Ramos (cell line): ENCODE measurements around the gene ASAP2.

Experiments
- in situ Hi-C: fragments of 300-500 bp; cut with MboI; formaldehyde crosslinking; loops from one replicate; pipeline ENCODE4 v1.14.3; 2022; ENCODE audit warnings: low sequenced_read_pairs; ENCODE audit not compliant: unreplicated experiment

The ASAP2 gene

DNA sequence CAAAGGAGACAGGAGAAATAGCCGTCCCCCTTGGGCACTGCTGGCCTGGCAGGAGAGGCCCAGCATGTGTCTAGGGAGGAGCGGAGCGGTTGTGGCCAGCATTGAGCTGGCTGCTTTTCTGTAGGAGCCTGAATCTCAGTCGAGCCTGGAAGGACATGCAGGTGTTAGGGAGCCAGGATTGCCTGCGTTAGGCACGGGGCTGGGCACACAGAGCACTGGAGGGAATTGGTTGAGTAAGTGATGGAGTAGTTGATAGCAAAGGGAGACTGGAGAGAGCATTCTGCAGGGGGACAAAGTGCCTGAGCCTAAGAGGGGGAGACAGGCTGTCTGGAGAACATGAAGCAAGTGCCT, 22.8 kb downstream of the ASAP2 start:
- in situ Hi-C loops: no loop called here

DNA sequence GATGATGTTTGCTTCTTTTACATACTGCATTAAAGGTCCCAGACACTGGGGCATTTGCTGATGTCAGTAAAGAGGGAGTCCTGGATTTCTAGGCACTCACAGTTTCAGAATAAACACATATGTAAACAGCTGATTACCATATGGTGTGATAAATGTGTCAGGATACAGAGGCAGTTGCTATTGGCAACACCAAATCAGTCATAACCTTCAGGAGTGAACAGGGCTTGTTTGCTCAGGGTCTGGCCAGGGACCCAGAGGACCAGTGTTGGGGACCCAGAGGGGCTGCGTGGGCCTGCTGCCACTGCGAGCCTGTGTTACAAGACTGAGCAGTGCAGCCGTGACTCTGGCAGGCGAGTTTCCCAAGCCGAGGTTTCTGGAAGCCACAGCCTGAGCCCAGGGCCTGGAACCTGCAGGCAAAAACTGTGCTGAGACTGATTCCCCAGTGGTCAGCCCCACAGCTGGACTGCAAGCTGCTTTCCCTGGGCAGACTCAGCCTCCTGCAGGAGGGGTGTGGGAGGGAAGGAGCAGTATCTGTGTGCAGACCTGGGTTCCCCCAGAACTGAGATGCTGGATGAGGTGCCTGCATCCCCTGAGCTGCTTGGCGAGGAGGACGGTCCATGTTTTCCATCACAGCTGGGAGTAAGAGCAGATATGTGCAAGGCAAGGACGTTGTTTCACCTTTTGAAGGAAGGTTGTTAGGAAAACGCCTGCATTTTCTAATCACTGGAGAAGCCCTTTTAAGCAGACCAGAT, 23.6 kb downstream of the ASAP2 start:
- in situ Hi-C loops: no loop called here

DNA sequence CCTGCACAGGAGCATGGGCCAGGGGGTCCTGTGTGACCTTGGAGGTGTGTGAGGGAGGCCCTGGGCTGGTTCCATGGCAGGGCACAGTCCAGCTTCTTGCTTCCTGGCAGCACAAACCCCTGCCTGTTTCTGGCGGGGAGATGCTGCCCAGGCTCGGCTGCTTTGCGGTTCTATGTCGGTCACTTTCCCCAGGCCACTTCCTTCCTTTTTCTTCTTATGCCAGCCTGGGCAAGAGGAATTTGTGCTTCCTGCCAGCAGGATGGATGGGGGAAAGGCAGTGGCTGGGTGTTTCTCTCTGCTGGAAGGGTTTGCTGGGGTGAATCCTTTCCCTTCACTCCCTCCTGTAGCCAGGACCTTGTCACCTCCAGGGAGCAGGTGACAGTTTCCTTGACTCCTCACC, 24.3 kb downstream of the ASAP2 start:
- in situ Hi-C loops: no loop called here

GRCh38 chr2:9231291-9232165, 24.9 kb downstream of the ASAP2 start:
- in situ Hi-C loops: no loop called here

DNA sequence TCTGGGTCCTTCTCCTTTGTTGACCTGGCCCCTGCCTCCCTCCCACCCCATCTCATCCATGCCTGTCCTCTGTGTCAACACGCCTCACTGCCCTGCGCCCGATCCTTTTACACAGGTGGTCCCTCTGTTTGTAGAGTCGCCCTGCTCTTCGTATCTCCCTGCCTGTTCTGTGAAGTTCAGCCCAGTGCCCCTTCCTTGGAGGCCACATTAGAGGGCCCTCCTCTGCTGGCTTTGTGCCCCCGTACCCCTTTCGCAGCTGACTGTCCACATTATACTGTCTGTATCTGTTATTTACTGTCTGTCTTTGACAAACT, 25.5 kb downstream of the ASAP2 start:
- in situ Hi-C loops: no loop called here

- in situ Hi-C loops: no loop called here
Measured at GRCh38 chr2:9232886-9233285, 26.3 kb downstream of the ASAP2 start.

DNA sequence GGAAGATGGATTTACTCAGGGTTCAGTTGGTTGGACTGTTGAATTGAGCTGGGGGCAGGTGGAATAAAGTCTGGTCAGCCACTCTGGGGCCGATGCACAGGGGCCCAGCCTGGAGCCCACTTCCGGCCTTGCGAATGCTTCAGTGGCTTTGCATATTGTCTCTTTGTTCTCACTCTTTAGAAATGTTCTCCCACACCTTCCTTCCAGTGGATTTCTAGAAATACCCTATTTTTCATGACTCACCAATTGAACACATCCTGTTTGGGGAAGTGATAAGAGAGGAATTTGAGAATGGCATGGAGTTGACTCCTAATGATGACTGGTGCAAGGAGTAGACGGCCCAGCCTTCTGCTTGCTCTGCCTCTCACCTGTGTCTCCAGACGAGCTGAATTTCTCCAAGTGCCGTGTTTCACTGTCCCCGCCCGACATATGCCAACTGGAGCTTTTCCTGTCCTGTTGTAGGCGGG, 28.1 kb downstream of the ASAP2 start:
- in situ Hi-C loops: no loop called here

DNA sequence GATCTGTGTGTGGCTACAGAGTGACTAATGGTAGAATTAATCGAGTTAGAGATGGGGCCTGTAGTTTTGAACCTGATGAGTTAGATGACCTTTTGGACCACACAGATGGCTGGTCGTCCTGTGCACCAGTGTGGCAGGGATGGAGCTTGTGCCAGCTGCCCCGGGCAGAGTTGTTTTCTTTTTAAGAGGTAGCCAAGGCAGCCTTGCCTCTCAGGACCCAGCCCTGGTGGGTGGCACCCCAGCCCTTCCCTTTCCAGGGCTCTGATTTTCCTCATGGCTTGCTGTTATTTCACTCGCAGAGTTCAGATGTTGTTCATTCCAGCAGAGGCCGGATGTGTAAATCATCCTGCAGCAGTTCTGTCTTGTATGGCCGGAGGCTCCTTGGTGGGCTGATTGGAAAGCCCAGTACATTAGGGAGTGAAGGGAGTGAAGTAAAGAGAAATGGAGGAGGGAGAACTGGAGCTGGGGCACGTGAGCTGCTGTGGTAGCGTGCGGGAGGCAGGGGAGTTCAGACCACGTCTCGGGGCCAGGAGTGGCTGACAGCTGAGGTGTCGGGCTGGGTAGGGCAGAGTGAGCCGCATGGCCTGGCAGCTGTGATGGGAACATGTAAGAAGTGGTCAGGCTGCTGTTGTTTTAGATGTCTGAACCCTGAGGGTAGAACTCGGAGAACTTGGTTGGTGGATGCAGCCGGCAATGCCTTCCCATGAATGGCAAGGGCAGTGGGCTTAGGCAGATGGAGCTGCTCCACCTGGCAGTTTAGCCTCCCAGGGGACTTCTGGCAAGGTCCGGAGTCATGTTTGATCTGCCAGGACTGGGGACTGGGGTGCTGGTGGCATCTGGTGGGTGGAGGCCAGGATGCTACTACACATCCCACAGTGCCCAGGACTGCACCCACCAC, 28.8 kb downstream of the ASAP2 start:
- in situ Hi-C loops: no loop called here

GRCh38 chr2:9236045-9236344, 29.4 kb downstream of the ASAP2 start:
- in situ Hi-C loops: no loop called here

- in situ Hi-C loops: no loop called here
Measured at GRCh38 chr2:9236867-9237266, 30.3 kb downstream of the ASAP2 start.

DNA sequence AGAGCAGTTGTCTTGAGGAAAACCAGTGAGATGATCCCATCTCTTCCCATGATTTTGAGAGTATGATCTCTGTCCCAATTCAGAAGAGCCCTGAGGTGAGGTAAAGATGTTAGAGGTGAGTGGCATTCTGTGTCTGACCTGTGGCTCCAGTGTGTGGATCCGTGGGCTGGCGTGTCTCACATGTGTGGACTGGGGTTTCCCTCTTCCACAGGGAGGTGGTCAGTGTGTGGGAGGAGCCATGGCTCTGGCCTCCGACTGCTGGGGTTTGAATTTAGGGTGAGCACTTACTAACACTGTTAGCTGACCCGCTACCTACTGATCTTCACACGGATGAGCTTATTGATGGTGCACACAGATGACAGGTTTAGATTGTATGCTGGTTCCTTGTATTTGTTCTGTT, 31.2 kb downstream of the ASAP2 start:
- in situ Hi-C loops: no loop called here

- in situ Hi-C loops: no loop called here
Measured at GRCh38 chr2:9238591-9239326, 32.1 kb downstream of the ASAP2 start.

- in situ Hi-C loops: no loop called here
Measured at GRCh38 chr2:9239616-9240015, 33.0 kb downstream of the ASAP2 start.

DNA sequence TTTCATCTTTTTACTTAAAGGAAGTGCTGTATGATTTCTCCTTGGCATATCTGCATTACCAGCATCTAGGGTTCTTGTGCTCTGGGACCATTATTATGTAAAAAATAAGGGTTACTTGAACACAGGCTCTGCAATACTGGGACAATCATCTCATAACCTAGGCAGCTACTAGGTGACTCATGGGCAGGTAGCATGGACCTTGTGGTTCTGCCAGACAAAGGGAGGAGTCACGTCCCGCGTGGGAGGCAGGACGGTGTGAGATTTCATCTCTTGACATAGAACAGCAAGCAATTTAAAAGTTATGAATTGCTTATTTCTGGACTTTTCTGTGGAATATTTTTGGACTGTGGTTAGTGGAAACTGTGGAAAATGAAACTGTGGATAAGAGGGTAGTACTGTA, 34.1 kb downstream of the ASAP2 start:
- in situ Hi-C loops: no loop called here

DNA sequence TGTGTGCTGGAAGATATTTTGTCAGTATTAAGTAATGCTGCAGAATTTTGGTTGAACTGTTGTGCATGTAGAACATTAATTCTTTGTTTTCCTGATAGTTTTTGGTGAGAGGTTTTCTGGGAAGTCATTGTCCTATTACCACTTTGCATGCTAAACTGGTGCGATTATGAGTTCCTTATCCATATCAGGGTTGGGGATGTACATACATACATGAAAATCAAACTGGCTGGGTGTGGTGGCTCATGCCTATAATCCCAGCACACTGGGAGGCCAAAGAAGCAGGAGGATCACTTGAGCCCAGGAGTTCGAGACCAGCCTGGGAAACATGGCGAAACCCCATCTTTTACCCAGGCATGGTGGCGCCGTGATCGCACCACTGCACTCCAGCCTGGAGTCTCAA, 34.6 kb downstream of the ASAP2 start:
- in situ Hi-C loops: no loop called here

GRCh38 chr2:9243357-9243756, 36.7 kb downstream of the ASAP2 start:
- in situ Hi-C loops: no loop called here

DNA sequence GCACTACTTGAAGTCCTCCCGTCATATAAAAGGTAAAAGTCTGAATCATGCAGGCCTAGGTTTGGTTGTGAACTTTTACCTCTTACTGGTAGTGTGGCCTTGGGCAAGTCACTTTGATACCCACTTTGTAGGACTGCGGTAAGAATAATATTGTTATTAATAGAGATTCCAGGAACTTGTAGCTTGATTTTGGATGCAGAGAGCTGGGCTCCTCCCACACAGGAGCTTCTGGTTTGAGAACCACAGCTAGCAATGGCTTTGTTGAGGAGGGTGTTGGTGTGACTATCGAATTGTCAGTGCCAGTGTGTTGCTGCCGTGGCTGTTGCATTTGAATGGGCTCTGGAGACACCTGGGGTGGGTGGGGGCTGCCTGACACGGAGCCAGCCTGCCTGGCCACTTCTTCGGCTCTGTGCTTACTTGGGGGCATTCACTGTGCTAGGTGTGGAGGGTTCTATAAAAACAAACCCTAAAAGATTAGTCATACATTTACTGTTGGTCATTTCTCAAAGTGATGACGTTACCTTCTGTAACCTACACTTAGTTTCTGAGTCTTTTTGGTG, 38.5 kb downstream of the ASAP2 start:
- in situ Hi-C loops: no loop called here

DNA sequence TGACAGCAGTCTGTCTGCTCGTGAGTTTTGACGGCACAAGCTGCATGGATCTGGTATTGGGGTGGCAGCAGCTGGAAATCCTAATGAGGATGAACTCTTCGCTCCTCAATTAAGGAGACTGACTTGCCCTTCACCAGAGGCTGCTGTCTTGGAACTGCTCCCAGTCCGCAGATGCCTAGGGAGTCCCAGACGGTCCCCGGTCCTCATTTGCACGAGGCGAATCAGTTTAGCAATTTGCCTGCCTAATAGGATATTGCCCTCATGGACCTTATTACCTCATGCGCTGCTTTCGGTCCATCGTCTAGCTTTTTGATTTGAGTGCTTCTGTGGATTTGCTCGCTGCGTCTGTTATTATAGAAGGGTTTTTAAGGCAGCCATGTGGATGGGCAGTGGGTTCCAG, 40.6 kb downstream of the ASAP2 start:
- in situ Hi-C loops: no loop called here

GRCh38 chr2:9247786-9248185, 41.2 kb downstream of the ASAP2 start:
- in situ Hi-C loops: no loop called here

DNA sequence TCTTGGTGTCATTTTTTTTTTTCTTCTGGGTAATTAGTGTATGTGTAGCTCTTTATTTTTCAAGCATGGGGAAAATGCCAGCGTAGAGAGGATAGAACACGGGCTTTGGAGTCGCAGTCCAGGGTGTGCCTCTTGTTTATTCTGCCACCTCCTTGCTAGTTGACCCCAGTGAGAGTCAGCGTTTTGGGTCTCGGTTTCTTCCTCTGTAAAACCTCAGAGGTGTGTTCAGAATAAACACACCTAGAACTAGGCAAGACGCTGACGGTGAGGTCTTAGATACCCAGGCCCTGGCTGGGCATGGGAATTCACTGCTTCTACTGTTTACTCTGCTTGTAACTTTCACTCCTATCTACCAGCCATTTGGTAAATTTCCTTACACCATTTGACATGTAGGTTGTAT, 41.8 kb downstream of the ASAP2 start:
- in situ Hi-C loops: no loop called here
